ENCODE results near the gene RECK.
"Not testable (repeated sequence)": the region's sequence is repeated elsewhere in the genome, so short reads cannot be mapped to it uniquely, and the experiment has no call there.

Gene RECK

DNA sequence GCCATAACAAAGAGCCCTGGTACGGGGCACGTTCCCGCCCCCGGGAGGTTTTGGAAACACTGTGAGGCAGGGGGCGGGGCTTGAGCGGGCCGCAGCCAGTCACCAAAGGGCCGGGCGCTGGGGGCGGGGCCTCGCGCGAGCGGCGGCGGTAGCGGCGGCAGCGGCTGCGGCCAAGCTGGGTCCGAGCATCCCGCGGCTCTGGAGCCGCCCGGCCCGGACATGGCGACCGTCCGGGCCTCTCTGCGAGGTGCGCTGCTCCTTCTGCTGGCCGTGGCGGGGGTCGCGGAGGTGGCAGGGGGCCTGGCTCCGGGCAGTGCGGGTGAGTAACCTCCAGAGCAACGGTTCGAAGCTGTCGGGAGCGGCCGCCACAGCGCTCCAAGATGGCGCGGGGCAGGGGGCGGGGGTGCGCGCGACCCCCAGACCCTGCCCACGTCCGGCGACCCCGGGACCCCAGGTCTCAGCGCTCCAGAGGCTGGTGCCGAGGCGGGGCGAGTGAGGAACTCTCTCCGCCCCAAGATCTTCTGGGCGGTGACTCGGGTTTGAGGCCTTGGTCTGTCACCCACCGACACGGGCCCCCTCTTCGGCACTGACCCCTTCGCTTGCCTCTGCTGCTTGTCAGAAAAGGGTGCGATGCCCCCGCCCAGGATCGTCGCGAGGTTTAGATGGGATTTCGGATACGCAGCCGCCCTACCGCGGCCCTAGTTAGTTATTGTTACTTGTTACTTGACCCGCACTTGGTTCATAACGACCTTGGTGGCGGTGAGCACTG, at the start of gene RECK:
Gene RECK, plus strand, starts transcription at position 134 of the 769 bp plus-strand sequence. Its CDS starts 86 bp downstream, at position 220.
- DNase-seq (ENCODE audit: low read depth in 2 of 2): peak; percentile 68 to 73

- DNase-seq (ENCODE audit: low read depth in 2 of 2): no peak
Observed at GRCh38 chr9:35990155-35990554, 46.6 kb upstream of the RECK start.

- not testable (repeated sequence) for DNase-seq (ENCODE audit: low read depth in 2 of 2)
Observed at GRCh38 chr9:35993136-35993535, 43.6 kb upstream of the RECK start.

GRCh38 chr9:35993976-35994720, 42.6 kb upstream of the RECK start:
- DNase-seq (ENCODE audit: low read depth in 2 of 2): no peak

DNA sequence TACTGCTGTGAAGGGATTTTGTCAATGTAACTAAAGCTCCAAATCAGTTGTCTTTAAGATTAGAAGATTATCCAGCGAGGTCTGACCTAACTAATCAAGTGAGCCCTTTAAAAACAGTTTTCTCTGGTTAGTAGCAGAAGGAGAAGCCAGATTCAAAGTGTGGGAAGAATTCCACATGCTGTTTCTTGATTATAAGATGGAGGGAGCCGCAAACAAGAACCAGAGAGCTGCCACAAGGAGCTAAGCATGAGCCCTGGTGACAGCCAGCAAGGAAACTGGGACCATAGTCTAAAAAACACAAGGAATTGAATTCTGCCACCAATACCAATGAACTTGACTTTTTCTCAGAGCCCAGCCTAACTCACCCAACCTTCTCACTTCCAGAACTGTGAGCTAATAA, 41.8 kb upstream of the RECK start:
- no peak for DNase-seq (ENCODE audit: low read depth in 2 of 2)

GRCh38 chr9:35996358-35996970, 40.2 kb upstream of the RECK start:
- no peak for DNase-seq (ENCODE audit: low read depth in 2 of 2)

GRCh38 chr9:35997016-35997415, 39.7 kb upstream of the RECK start:
- DNase-seq (ENCODE audit: low read depth in 2 of 2): not testable (repeated sequence)

- DNase-seq (ENCODE audit: low read depth in 2 of 2): no peak
Observed at GRCh38 chr9:35998333-35998732, 38.4 kb upstream of the RECK start.

DNA sequence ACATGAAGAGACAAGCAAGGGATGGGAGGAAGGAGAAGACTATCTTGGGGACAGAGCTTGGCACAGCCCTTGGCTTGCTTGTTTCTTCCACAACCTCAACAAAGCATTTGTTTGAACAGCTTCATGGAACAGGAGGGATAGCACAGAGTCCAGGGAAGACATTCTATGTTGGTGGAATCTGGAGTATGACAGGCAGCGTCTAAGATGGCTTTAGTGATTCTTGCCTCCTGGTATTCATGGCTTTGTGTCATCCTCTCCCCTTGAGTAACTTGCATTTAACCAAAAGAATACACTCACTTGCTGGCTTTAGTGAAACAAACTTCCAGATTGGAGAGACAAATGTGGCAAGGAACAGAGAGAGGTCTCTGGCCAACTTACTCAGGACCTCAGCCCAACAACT, 30.8 kb upstream of the RECK start:
- no peak for DNase-seq (ENCODE audit: low read depth in 2 of 2)

- no peak for DNase-seq (ENCODE audit: low read depth in 2 of 2)
Observed at GRCh38 chr9:36006549-36007315, 30.0 kb upstream of the RECK start.

DNA sequence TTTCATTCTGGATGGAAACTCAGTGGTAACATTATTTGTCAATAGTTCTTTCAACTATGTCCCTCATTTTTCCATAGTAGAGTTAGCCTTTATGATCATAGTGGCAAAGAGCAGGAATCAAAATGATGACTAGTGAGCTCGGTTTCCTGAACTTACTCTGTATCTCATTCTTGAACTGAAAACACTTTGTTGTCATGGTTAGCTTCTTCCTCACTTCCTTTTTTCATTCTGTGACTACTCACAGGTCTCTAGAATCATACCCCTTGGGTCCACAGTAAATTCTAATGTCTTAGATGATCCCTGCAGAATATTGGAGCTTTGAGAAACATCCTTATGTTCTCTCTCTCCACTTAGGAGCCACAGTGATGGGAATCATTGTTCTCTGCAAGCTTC, 29.4 kb upstream of the RECK start:
- DNase-seq (ENCODE audit: low read depth in 2 of 2): no peak

- no peak for DNase-seq (ENCODE audit: low read depth in 2 of 2)
Observed at GRCh38 chr9:36007852-36008251, 28.9 kb upstream of the RECK start.

- peak; percentile 9 to 49 for DNase-seq (ENCODE audit: low read depth in 2 of 2)
Observed at GRCh38 chr9:36008774-36009300, 27.9 kb upstream of the RECK start.

- no peak for DNase-seq (ENCODE audit: low read depth in 2 of 2)
Observed at GRCh38 chr9:36011379-36011778, 25.3 kb upstream of the RECK start.

DNA sequence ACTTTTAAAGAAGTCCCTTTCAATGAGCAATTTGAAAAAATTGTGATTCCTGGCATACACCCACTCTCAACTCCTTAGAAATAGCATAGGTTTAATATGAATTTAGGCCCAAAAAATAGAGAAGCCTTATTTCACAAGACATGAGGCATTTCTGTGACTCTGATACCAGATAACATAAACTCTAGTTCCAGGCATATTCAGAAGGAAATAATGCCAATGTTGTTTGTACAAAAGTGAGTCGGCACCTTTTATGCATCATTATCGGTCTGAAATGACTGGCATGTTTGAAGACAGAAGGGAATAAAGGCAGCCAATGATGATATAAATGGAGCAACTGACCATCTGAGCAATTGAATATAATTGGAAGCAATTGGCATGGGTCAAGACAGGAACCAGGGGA, 19.4 kb upstream of the RECK start:
- no peak for DNase-seq (ENCODE audit: low read depth in 2 of 2)

GRCh38 chr9:36018129-36018528, 18.6 kb upstream of the RECK start:
- no peak for DNase-seq (ENCODE audit: low read depth in 2 of 2)

GRCh38 chr9:36018891-36019720, 17.6 kb upstream of the RECK start:
- DNase-seq (ENCODE audit: low read depth in 2 of 2): no peak

DNA sequence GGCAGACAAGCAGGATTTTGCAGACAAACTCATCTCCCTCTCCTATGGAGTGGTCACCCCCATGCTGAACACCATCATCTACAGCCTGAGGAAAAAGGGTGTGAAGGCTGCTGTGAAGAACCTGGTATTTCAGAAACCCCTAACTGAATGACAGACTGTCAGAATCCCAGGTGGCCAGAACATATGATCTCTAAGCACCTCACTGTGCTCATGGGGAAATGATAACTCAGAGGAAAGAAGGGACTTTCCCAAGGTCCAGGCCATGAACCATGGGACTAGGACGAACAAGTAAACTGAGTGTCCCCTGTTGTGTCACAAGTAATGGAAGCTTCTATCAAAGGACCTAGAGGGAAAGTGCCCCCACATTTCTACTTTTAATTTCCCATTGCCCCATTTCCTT, 14.7 kb upstream of the RECK start:
- no peak for DNase-seq (ENCODE audit: low read depth in 2 of 2)

- peak in 1 of 2 donors; percentile 41 for DNase-seq (ENCODE audit: low read depth in 2 of 2)
Observed at GRCh38 chr9:36023260-36024048, 13.3 kb upstream of the RECK start.

GRCh38 chr9:36025746-36026145, 11.0 kb upstream of the RECK start:
- no peak for DNase-seq (ENCODE audit: low read depth in 2 of 2)

Measured in stimulated activated CD8-positive, alpha-beta memory T cell treated with anti-CD3 and anti-CD28 coated beads, Interleukin-7, amount 100 ng/mL, for 1 hour (primary cell).